Heart left ventricle (tissue), 16 donors: ENCODE results near the gene PTPRN2. TPM values are rescaled to one million over a fixed set of nuclear protein-coding genes. Genes with fewer than 3 reads are reported as not detected.
A peak's percentile ranks its signal among the peaks of the same experiment; 100 is the strongest.

Source experiments
- ATAC-seq, 4 donors: fragments of 200-7000 bp; cut with Tn5 transposase; one replicate each; pipeline ENCODE4 v1.9.1; 2020 to 2022; ENCODE audit warnings: moderate library complexity in 4 of 4, mild to moderate bottlenecking in 3 of 4, moderate number of reproducible peaks in 1 of 4
- DNase-seq, 5 donors: peaks; one replicate each; pipeline ENCODE4 v3.0.0-alpha.2; 2020
- H3K27ac ChIP-seq, 12 donors: fragments of 200-600 bp; sonication (generic) in 4 of 12; one replicate each; pipeline versions ENCODE4 v1.5.0 to v1.8.0; 2016 to 2022; ENCODE audit warnings: mild to moderate bottlenecking in 2 of 12
- H3K27me3 ChIP-seq, 9 donors: fragments of 200-600 bp; sonication (generic) in 2 of 9; one replicate each; pipeline versions ENCODE4 v1.5.1 to v1.8.0; 2016 to 2022; ENCODE audit warnings: mild to moderate bottlenecking in 3 of 9
- H3K36me3 ChIP-seq, 9 donors: fragments of 200-600 bp; sonication (generic) in 2 of 9; one replicate each; pipeline versions ENCODE4 v1.5.0 to v1.8.0; 2018 to 2022; ENCODE audit warnings: mild to moderate bottlenecking in 2 of 9
- H3K4me1 ChIP-seq, 12 donors: fragments of 200-600 bp; sonication (generic) in 4 of 12; one replicate each; pipeline versions ENCODE4 v1.5.0 to v1.8.0; 2016 to 2022; ENCODE audit warnings: mild to moderate bottlenecking in 3 of 12
- H3K4me3 ChIP-seq, 12 donors: fragments of 200-600 bp; sonication (generic) in 4 of 12; one replicate each; pipeline versions ENCODE4 v1.5.0 to v1.8.0; 2017 to 2022; ENCODE audit warnings: mild to moderate bottlenecking in 9 of 12, moderate library complexity in 4 of 12
- H3K9me3 ChIP-seq, 12 donors: fragments of 200-600 bp; sonication (generic) in 4 of 12; one replicate each; pipeline versions ENCODE4 v1.5.0 to v1.8.0; 2016 to 2022; ENCODE audit warnings: mild to moderate bottlenecking in 1 of 12
- POLR2A ChIP-seq, 2 donors: fragments of 450-650 bp; IDR thresholded peaks; one replicate each; pipeline ENCODE4 v1.6.1; 2017; ENCODE audit warnings: antibody characterized with exemption in 2 of 2, mild to moderate bottlenecking in 2 of 2, moderate library complexity in 2 of 2
- WGBS, 4 donors: extraction: QIAGEN DNeasy Blood & Tissue Kit in 2 of 4; methylation state at CpG; one replicate each; pipeline versions ENCODE4 v1.1.5 to v1.1.7; 2013 to 2018; 5-methylcytosine and 5-hydroxymethylcytosine counted together
- intact Hi-C, 10 donors: fragments of 100-400 bp; cut with DNase I; formaldehyde crosslinking; loops; one replicate each; pipeline versions ENCODE4 v1.11.1 to v1.14.2; 2022
- polyA plus RNA-seq, 2 donors: library from polyadenylated mRNA; stranded (reverse); fragments of 200-250 nt; gene quantifications; one replicate each; pipeline ENCODE4 v1.2.3, GENCODE V29; 2013
- total RNA-seq, 9 donors: library from RNA; depleted of rRNA in 2 of 9; stranded (reverse); fragments of >200 nt in 2 of 9; fragmentation: NEBNext Ultra II Directional in 3 of 9; extraction: Animal tissue kit (Norgen Biotek cat#: 25700) in 3 of 9; gene quantifications; one replicate each; pipeline versions ENCODE4 v1.1.0 to v1.2.4, GENCODE V29; 2016 to 2023
- TF ChIP-seq, protein P1 (sequence below), 12 donors: fragments of 200-600 bp; sonication (generic) in 4 of 12; IDR thresholded peaks; one replicate each; pipeline versions ENCODE4 v1.5.0 to v1.8.0; 2018 to 2022; ENCODE audit warnings: antibody characterized with exemption in 12 of 12, mild to moderate bottlenecking in 5 of 12
- donor health status: ischemic (EF 13 %, LVEDD 7.1; RV severe dilation, severe dysfunction).
- donor health status: healthy with polysubstance abuse.
- donor health status: DM: no; HTN: yes; CAD: no.
- donor health status: DM: no; HTN: no; CAD: no.
- donor health status: ischemic (EF 25% LVEDD 6.9; RV normal size, moderate dysfunction).
- donor health status: ischemic (EF 25% LVEDD 5.7; RV mildly dilated, moderate dysfunction).
- donor health status: healthy.
- donor health status: DM: yes; HTN: yes; CAD: no.
- donor health status: ischemic (EF 35%, LVEDD 5.7; RV mildly dilated, moderate dysfunction).
- donor health status: nonischemic (EF 11% LVEDD 7.7; RV severe dilation, severe dysfunction).
- donor health status: DM: yes; HTN: yes; CAD: no.
- donor health status: PGD.
- donor health status: ischemic (EF 29% LVEDD 5.4; RV normal size, mild dysfunction).
- donor health status: nonischemic (EF 23%, LVEDD 6.1; RV moderate dilation, normal function).

PTPRN2 gene
- total and polyA plus RNA-seq, 11 donors, result 0.61 to 2.3 (median 1.3) TPM

DNA sequence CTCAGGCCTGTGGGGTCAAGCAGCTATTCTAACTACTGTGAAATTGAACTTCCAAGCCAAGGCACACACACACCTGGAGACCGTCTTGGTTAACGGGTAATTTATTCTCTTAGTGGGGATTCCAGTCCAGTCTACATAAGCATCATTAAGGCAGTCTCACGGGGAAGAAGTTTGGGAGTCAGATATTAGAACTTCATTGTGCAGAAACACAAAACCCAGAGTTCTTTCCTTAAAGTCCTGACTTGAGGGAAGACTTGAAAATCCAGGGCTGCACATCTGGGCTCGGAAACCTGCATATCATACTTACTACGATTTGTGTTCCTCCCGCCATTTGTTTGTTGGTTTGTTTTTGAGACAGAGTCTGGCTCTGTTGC, 112.0 kb downstream of the PTPRN2 start:
- peaks cover 0 to 18% (median 0%) of the 10 kb centered on the region in 9 donors for H3K27me3 ChIP-seq
- intact Hi-C loops, result no loop called here

DNA sequence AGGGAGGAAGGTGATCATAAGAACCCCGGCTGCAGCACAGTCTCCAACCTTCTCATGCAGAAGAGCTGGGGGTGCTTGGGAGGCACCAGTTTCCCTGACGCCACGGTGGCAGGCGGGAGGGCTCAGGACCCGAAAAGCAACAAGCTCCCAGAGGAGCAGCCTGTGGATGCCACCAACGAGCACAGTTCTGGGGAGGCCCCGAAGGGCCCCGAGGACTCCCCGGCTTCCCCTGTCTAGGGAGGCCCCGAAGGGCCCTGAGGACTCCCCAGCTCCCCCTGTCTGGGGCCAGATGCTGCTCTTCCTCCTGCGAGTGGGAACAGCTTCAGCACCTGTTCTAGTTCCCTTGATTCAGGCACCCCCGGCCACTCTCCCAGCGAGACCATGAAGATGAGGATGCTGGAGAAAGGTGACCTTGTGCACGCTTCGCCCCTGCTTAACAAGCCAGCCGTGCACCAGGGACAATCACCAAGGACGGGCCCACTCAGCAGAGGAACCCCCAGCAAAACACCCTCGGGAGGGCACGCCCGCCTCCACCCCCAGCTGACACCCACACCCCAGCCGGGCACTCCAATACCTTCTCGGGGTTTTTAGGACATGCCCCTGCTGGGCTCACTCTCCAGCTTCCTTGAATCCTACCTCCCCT, 112.5 kb downstream of the PTPRN2 start:
- H3K4me1 ChIP-seq, result no peaks in the 10 kb centered on the region
- DNase-seq (no peak), ATAC-seq (peak in 1 of 4 donors; percentile 27)
- intact Hi-C loops, result no loop called here
- H3K27me3 ChIP-seq, result peaks cover 0 to 18% (median 0%) of the 10 kb centered on the region in 9 donors
- H3K36me3 ChIP-seq, result no peaks in the 10 kb centered on the region
- 87 to 96% (median 89%) methylated on average over 17 to 22 of the region's 22 CpGs for WGBS, 4 donors
- no peak overlapping the region for H3K27ac ChIP-seq
- no peak overlapping the region for H3K4me3 ChIP-seq
- H3K9me3 ChIP-seq, result no peaks in the 10 kb centered on the region
- no peak for TF ChIP-seq POLR2A (IDR thresholded peaks at IDR 0.05)
- TF ChIP-seq, protein P1, sequence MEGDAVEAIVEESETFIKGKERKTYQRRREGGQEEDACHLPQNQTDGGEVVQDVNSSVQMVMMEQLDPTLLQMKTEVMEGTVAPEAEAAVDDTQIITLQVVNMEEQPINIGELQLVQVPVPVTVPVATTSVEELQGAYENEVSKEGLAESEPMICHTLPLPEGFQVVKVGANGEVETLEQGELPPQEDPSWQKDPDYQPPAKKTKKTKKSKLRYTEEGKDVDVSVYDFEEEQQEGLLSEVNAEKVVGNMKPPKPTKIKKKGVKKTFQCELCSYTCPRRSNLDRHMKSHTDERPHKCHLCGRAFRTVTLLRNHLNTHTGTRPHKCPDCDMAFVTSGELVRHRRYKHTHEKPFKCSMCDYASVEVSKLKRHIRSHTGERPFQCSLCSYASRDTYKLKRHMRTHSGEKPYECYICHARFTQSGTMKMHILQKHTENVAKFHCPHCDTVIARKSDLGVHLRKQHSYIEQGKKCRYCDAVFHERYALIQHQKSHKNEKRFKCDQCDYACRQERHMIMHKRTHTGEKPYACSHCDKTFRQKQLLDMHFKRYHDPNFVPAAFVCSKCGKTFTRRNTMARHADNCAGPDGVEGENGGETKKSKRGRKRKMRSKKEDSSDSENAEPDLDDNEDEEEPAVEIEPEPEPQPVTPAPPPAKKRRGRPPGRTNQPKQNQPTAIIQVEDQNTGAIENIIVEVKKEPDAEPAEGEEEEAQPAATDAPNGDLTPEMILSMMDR (IDR thresholded peaks at IDR 0.05), result no peak

More for the DNA sequence above, 112.0 kb downstream of the PTPRN2 start:
- Histone ChIP-seq H3K27ac (no peak overlapping the region), H3K4me3 (no peak overlapping the region), H3K36me3 (no peaks in the 10 kb centered on the region), H3K4me1 (no peaks in the 10 kb centered on the region), H3K9me3 (peaks cover 0 to 1% (median 0%) of the 10 kb centered on the region in 12 donors)
- ATAC-seq (no peak), DNase-seq (no peak)
- TF ChIP-seq, protein P1 (IDR thresholded peaks at IDR 0.05), result no peak
- WGBS, 4 donors, result 85 to 90% (median 89%) methylated on average over 6 of the region's 6 CpGs

DNA sequence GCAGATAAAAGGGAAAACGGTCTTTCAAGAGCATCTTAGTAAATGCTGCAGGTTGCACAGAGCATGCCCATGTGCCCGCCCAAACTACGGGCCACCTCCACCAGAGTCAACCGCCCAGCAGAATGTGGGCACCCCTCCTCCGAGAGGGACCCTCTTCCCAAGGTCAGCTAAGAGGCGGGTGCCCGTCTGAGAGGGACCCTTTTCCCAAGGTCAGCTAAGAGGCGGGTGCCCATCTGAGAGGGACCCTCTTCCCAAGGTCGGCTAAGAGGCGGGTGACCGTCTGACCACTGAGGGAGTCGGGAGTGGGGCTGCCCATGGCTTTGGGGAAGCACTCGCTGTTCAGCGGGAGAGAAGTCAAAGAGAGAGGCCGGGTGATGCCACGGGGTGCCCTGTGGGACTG, 113.1 kb downstream of the PTPRN2 start:
- intact Hi-C loops, result no loop called here
- DNase-seq (no peak), ATAC-seq (no peak)
- no peaks in the 10 kb centered on the region for H3K9me3 ChIP-seq
- no peak overlapping the region for H3K27ac ChIP-seq
- 81 to 92% (median 85%) methylated on average over 14 to 16 of the region's 16 CpGs for WGBS, 4 donors
- no peaks in the 10 kb centered on the region for H3K36me3 ChIP-seq
- peaks cover 0 to 18% (median 0%) of the 10 kb centered on the region in 9 donors for H3K27me3 ChIP-seq
- TF ChIP-seq, protein P1 (IDR thresholded peaks at IDR 0.05), result no peak
- TF ChIP-seq POLR2A (IDR thresholded peaks at IDR 0.05), result no peak
- H3K4me1 ChIP-seq, result no peaks in the 10 kb centered on the region
- no peak overlapping the region for H3K4me3 ChIP-seq

DNA sequence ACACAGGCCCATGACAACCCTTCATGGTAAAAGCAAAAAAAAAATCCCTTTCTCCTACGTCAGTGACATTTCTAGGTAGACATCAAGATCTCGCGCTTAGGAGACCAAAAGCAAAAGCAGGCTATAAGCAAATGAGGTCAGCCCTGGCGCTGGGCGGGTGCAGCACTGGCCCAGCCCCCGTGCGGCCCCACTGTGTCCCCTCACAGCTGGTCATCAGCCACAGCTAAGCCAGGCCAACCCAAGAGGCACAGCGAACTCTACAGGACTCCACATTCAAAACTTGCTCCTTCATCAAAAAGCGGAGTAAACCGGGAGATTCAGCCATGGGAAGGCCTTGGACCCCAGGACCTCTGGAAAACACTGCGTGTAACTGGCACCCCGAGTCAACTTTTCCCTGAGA, 113.7 kb downstream of the PTPRN2 start:
- no peak overlapping the region for H3K4me3 ChIP-seq
- H3K27me3 ChIP-seq, result peaks cover 0 to 18% (median 0%) of the 10 kb centered on the region in 9 donors
- intact Hi-C loops, result no loop called here
- ATAC-seq, result no peak
- H3K9me3 ChIP-seq, result no peaks in the 10 kb centered on the region
- no peak for DNase-seq
- H3K4me1 ChIP-seq, result no peaks in the 10 kb centered on the region
- H3K36me3 ChIP-seq, result no peaks in the 10 kb centered on the region
- WGBS, 4 donors, result 87 to 92% (median 90%) methylated on average over 12 of the region's 12 CpGs
- no peak overlapping the region for H3K27ac ChIP-seq
- TF ChIP-seq, protein P1 (IDR thresholded peaks at IDR 0.05), result no peak
- no peak for TF ChIP-seq POLR2A (IDR thresholded peaks at IDR 0.05)
